Adrenal gland (tissue), 5 donors: ENCODE data around the gene CLK2.

Source experiments
- CTCF ChIP-seq, 6 experiments: fragments of 450-650 bp in 4 of 6; fragments of 200-600 bp in 2 of 6; sonication (generic) in 1 of 6; IDR thresholded peaks; 1 replicate in 5 of 6; 2 replicates in 1 of 6; pipeline versions ENCODE4 v1.5.1 to v1.8.0; 2016 to 2021; ENCODE audit warnings: antibody characterized with exemption in 6 of 6, mild to moderate bottlenecking in 2 of 6, moderate library complexity in 1 of 6
- POLR2A ChIP-seq, 2 donors: fragments of 450-650 bp; IDR thresholded peaks; one replicate each; pipeline ENCODE4 v1.6.1; 2017; ENCODE audit warnings: antibody characterized with exemption in 2 of 2, mild to moderate bottlenecking in 2 of 2, moderate library complexity in 1 of 2
- donor health status: DM: no; HTN: no; CAD: no.

DNA sequence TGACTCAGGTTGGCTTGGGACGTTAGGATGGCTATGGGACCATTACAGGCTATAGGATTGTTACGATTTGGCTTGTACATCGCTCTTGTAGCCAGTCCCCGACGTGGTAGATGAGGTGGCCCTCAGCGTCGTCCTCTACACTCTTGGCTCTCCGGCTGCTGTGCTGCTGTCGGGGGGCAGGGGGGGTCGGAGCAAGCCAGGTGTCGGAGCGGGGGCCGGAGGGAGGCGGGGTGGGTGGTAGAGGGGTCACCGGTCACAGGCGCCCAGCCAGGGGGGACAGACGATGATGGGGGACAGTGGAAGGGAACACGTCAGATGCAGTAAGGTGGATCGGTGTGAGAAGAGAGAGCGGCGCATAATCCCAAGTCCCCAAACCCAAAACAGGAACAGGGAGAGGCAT, 4.7 kb downstream of the CLK2 start:
- TF ChIP-seq CTCF (IDR thresholded peaks at IDR 0.05), result no peak
- no peak for TF ChIP-seq POLR2A (IDR thresholded peaks at IDR 0.05)
